Stimulated activated CD8-positive, alpha-beta memory T cell treated with anti-CD3 and anti-CD28 coated beads, Interleukin-7, amount 100 ng/mL, for 48 hours (primary cell): ENCODE measurements around the gene SERPINA5.
"Not testable (repeated sequence)": the region's sequence is repeated elsewhere in the genome, so short reads cannot be mapped to it uniquely, and the experiment has no call there.

ENCODE experiments used
- DNase-seq, 2 donors: peaks; one replicate each; pipeline ENCODE4 v3.0.0-alpha.2; 2020; ENCODE audit warnings: low read depth in 1 of 2; ENCODE audit errors: extremely low read depth in 1 of 2

SERPINA5 gene

DNA sequence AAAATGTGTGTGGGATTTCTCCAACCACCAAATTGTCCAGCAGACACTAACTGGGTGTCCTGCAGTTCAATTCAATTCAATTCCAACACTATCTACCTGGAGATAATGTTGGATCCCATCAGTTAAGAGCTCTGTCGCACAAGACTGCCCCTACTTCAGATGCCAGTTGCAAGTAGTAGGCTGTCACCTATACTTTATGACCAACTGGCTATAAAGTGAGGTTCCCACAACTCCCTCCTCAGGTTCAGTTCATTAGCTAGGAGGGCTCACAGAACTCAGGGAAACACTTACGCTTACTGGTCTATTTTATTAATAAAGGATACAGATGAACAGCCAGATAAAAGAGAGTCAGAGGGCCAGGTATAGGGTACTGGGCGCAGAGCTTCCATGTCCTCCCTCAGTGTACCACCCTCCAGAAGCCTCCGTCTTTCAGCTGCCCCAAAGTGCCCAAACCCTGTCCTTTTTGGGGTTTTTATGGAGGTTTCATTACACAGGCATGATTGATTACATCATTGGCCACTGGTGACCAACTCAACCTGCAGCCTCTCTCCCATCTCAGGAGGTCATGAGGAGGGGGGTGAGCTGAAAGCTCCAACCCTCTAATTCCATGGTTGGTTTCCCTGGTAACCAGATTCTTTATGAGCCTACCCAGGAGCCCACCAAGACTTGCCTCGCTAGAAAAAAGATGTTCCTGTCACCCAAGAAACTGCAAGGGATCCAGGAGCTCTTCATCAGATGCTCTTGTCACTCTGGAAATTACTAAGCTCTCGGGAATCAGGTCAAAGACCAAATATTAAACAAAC lies 7.5 kb upstream of the SERPINA5 start:
- no peak for DNase-seq

DNA sequence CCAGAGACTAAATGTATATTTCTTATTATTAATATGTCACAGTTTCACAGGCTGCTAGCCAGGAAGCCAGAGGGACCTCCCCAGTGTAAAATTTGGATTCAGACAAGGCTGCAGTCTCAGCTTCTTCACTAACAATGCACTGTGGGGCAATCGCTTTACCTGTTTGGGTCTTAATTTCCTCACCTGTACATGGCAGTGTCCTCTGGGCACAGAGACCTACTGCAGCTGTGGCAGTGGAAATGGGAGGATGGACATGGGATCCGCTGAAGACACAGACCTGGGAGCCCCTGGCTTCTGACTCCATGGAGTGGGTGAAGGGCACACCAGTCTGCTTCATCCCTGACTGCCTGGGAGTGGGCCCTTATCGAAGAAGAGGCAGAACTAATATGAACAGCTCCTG lies 6.9 kb upstream of the SERPINA5 start:
- DNase-seq: no peak

DNA sequence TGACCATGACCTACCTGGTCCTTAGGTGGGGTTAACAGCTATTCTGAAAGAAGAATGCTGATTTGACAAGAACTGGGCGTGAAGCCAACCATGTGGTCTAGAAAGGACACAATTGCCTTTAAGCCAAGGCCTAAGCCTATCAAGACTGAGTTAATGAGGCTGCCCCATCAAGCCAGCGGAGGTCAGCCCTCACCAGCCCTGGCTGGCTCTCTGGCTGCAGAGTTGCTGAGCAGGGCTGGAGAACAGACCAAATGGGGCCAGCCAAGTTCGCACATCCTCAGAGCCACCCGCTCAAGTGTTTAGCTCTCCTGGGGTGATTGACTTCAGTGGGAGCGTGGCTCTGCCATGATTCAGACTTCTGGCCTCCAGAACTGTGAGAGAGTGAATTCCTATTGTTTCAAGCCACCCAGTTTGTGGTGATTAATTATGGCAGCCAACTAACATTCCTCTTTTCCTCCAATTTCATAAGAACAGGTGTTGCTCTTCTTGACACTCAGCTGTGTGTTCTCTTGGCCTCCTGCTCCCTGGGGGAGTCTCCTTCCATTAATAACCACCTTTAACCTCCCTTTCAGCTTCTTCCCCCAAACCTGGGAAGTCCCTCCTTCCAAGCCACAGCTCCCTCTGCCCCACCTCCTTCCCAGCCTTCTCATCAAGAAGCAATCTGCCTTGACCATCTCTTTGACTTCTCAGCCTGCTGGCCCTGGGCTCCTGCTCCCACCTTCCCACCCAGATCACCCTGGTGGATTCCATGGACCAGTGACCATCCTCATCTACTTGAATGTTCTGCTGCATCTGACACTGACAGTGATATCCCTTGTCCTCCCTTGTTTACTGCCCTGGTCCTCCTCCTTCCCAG lies 5.3 kb upstream of the SERPINA5 start:
- DNase-seq: no peak

- DNase-seq: not testable (repeated sequence)
Measured at GRCh38 chr14:94577472-94577871, 3.8 kb upstream of the SERPINA5 start.

DNA sequence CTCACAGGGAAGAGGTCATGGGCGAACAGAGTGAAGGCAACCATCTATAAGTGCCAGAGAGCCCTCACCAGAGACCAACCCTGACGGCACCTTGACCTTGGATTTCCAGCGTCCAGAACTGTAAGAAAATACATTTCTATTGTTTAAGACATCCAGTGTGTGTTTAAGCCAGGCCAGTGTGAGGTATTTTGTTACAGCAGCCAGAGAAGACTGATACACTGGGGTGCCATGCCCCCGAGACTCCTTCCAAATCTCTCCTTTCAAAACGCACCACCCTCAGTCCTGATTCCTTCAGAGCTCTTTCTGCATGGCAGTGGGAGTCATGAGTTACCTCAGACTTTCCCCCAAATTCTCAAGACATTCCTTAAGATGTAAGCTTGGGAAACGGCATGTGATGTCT lies 2.5 kb upstream of the SERPINA5 start:
- DNase-seq: no peak

DNA sequence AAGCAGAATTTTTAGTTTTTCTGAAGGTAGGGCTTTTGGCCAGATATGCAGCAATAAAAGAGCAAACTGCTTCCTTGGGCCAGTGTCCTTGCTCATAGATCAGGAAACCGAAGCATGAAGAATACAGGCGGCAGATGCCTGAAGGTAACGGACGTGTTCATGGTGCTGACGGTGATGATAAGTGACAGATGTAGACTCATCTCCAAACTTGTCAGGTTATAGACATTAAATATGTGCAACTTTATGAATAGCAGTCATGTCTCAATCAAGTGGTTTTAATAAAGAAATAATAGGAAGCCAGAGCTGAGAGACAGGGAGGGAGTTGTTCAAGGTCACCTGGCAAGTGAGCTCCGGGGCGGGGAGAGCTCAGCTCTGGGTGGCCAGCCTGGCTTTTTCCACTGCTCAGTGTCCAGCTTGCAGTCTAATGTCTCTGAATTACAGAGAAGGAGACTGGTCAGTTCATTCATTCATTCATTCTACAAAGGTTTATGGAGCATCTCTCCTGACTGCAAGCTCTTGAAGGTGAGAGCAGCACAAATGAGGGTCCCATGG lies 1.0 kb downstream of the SERPINA5 start:
- no peak for DNase-seq

GRCh38 chr14:94582851-94583250 lies 1.6 kb downstream of the SERPINA5 start:
- no peak for DNase-seq

DNA sequence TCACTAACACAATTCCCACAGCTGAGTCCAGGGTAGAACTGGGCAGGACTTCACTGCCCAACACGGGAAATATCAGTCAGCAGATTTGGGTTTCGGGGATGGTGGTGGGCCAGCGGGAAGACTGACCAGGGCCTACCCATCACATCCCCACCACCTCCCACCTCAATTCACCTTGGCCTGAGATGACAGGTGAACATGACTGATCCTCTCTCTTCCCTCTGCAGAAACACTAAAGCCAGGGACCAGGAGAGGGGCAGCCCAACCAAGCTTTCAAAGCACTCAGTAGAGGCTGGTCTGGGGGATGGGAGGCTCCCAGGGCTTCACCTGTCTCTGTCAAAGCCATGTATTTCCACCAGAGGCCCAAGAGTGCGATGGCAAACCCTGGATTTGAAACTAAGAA lies 2.3 kb downstream of the SERPINA5 start:
- no peak for DNase-seq

DNA sequence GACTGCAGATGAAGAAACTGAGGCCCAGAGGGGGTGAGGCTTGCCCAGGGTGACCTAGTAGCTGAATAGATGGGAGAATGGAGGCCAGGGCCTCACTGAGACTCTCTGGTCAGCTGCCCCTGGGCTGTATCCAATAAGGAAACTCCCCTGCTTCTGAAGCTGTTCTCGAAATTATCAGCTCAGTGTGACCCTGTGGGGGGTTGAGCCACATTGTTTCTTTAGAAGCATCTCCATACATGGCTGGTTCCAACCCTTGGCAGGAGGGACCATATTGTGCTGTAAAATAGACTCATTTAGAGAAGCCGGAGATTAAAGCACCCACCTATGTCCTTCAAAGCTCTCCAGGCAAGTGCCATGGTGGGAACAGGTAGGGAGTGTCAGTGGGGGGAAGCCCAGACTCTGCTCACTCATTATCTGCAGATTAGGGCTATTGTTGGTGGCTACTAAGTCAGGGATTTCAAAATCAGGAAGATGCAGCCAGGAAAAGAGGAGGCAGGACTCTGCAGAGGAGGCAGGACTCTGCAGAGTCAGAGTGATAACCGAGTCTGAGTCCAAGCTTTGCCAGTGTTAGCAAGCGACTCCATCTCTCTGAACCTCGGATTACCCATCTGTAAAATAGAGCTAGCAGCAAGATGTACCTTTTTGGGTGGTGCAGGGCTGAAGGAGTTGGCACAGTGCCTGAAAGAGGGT lies 3.5 kb downstream of the SERPINA5 start:
- no peak for DNase-seq

GRCh38 chr14:94586635-94587034 lies 5.4 kb downstream of the SERPINA5 start:
- DNase-seq: no peak

GRCh38 chr14:94588311-94588710 lies 7.1 kb downstream of the SERPINA5 start:
- no peak for DNase-seq

GRCh38 chr14:94591073-94591472 lies 9.8 kb downstream of the SERPINA5 start:
- DNase-seq: no peak

- DNase-seq: no peak
Measured at GRCh38 chr14:94591871-94592270, 10.6 kb downstream of the SERPINA5 start.

DNA sequence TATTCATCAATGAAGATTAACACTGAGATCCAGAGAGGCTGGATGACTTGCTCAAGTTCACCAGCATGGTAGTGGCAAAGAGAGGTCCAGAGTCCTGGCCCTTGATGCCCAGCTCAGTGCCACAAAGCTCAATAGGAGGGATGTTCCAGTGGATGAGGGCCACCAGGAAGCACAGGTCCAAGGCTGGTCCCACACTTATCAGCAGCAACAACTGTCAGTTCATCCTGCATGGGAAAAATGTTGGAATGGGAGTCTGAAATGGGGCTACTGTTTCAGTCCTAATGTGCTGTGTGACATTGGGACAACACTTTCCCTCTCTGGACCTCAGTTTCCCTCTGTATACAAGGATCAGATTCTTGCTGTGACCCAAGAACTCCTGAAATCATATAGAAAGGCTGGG lies 11.2 kb downstream of the SERPINA5 start:
- no peak for DNase-seq

GRCh38 chr14:94593376-94593748 lies 12.1 kb downstream of the SERPINA5 start:
- DNase-seq: no peak

DNA sequence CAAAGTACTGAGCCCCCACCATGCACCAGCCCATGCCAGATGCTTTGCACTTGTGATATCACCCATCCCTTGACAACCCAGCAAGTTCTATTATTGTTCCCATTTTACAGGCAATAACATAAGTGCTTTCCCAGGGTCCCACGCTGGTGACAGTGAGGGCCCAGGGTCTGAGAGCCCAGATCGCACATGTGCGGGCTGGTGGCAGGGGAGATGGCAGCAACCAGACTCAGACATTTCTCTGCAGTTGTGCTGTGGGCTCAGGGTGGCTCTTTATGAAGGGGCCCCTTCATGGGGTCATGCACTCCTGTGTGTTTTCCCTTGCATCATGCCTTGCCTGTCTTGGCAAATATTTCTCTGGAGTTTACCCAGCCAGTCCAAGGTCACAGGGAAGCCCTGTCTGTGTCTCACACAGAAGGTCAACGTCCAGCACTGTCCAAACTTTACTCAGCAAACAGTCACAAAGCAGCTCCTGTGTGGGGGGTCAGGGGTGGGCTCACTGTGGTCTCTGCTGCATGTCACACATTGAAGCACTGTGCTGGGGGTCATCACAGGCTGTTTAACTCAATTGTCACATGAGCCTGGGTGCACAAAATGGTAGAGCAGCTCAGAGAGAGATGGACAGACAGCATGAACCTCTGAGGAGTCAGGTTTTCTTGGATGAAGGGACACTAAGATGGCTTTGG lies 12.7 kb downstream of the SERPINA5 start:
- no peak for DNase-seq

DNA sequence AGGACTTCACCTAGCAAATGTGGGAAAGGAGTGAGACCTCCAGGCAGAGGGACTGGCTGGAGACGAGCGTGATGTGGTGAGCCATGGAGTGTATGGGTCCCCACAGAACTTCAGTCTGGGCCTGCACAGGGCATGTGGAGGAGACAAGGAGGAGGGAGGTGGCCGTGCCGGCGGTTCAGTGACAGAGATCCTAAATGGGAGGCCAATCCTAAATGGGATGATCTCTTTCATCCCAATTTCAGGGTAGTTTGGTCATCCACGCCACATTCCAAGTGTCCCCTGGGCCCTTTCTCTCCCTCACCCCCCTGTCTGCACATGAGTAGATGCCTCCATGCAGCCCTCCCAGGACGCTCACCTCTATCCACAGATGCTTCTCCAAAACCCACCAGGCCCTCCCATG lies 13.2 kb downstream of the SERPINA5 start:
- DNase-seq: no peak

DNA sequence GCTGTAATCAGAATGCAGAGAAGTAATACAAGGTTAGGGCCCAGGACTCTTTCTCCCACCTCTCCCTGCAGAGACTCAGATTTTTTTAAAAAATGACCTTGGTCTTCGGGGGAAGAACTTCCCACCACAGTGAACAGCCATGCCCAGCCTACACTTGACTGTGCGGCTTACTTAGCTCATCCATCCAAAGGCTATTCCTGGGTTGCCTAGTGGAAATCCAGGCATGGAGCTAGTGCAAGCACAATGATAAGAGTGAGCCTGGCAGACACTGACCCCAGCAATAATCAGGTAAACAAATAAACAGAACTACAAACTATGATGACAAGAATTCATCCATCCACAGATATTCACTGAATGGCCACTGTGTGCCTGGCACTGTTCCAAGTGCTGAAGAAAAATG lies 14.7 kb downstream of the SERPINA5 start:
- no peak for DNase-seq

GRCh38 chr14:94596361-94596760 lies 15.1 kb downstream of the SERPINA5 start:
- DNase-seq: no peak

- no peak for DNase-seq
Measured at GRCh38 chr14:94597788-94598187, 16.6 kb downstream of the SERPINA5 start.

- no peak for DNase-seq
Measured at GRCh38 chr14:94598506-94598815, 17.2 kb downstream of the SERPINA5 start.
